22Rv1 (cell line): Measurements from ENCODE around the gene ATP6V1E1.

Source experiments
- CTCF ChIP-seq: fragments of 450-650 bp; IDR thresholded peaks from 2 replicates; pipeline ENCODE4 v1.5.1; 2017; ENCODE audit warnings: mild to moderate bottlenecking
- ZFX ChIP-seq: fragments of 450-650 bp; IDR thresholded peaks from 2 replicates; pipeline ENCODE4 v1.6.1; 2017; ENCODE audit warnings: antibody characterized with exemption, borderline replicate concordance

GRCh38 chr22:17627961-17628405 is 566 bp downstream of the ATP6V1E1 start:
- TF ChIP-seq ZFX (no peak), CTCF (no peak)
